Glomerular visceral epithelial cell (primary cell): ENCODE results near the gene DOCK10.

ENCODE experiments used
- DNase-seq: peaks from one replicate; pipeline ENCODE4 v3.0.0-alpha.2; 2016; ENCODE audit errors: extremely low spot score

The DOCK10 gene

GRCh38 chr2:224976629-224977525 is 65.4 kb downstream of the DOCK10 start:
- no peak for DNase-seq

- no peak for DNase-seq
These were observed 66.5 kb downstream of the DOCK10 start for GRCh38 chr2:224975761-224976160.

GRCh38 chr2:224973112-224974016 is 68.9 kb downstream of the DOCK10 start:
- DNase-seq = peak; percentile 61

- DNase-seq = no peak
These were observed 71.1 kb downstream of the DOCK10 start for GRCh38 chr2:224971214-224971613.

GRCh38 chr2:224970311-224970710 is 72.0 kb downstream of the DOCK10 start:
- no peak for DNase-seq

- no peak for DNase-seq
These were observed 72.5 kb downstream of the DOCK10 start for GRCh38 chr2:224969633-224970260.

- peak; percentile 14 for DNase-seq
These were observed 73.2 kb downstream of the DOCK10 start for GRCh38 chr2:224969095-224969494.

- DNase-seq = no peak
These were observed 74.2 kb downstream of the DOCK10 start for GRCh38 chr2:224968051-224968450.

- DNase-seq = no peak
These were observed 75.7 kb downstream of the DOCK10 start for GRCh38 chr2:224966613-224967012.

GRCh38 chr2:224959556-224959955 is 82.7 kb downstream of the DOCK10 start:
- no peak for DNase-seq

GRCh38 chr2:224958873-224959272 is 83.4 kb downstream of the DOCK10 start:
- no peak for DNase-seq

- no peak for DNase-seq
These were observed 83.8 kb downstream of the DOCK10 start for GRCh38 chr2:224958462-224958857.

- DNase-seq = no peak
These were observed 84.5 kb downstream of the DOCK10 start for GRCh38 chr2:224957540-224958461.

- DNase-seq = peak; percentile 37
These were observed 85.6 kb downstream of the DOCK10 start for GRCh38 chr2:224956706-224957105.

GRCh38 chr2:224954980-224955379 is 87.3 kb downstream of the DOCK10 start:
- no peak for DNase-seq

- DNase-seq = no peak
These were observed 89.2 kb downstream of the DOCK10 start for GRCh38 chr2:224952936-224953657.

- no peak for DNase-seq
These were observed 90.4 kb downstream of the DOCK10 start for GRCh38 chr2:224951723-224952481.

GRCh38 chr2:224948859-224949258 is 93.4 kb downstream of the DOCK10 start:
- DNase-seq = peak; percentile 18

GRCh38 chr2:224948005-224948404 is 94.3 kb downstream of the DOCK10 start:
- DNase-seq = no peak

GRCh38 chr2:224947566-224947965 is 94.7 kb downstream of the DOCK10 start:
- no peak for DNase-seq
